HepG2 (cell line): Measurements from ENCODE around the gene NDUFB3. TPM values are rescaled to one million over a fixed set of nuclear protein-coding genes. Genes with fewer than 3 reads are reported as not detected.
A peak's percentile ranks its signal among the peaks of the same experiment; 100 is the strongest.

Experiments used
- DNMT1 ChIP-seq: sonication (generic); formaldehyde crosslinking; IDR thresholded peaks from 2 replicates; pipeline ENCODE4 v1.5.1; 2020; ENCODE audit warnings: mild to moderate bottlenecking, missing genetic modification reagents
- JUNB ChIP-seq: sonication (generic); formaldehyde crosslinking; IDR thresholded peaks from 2 replicates; pipeline ENCODE4 v1.8.0; 2022; ENCODE audit warnings: missing genetic modification reagents, mild to moderate bottlenecking, borderline replicate concordance
- KLF6 ChIP-seq: IDR thresholded peaks from 2 replicates; pipeline ENCODE4 v1.8.0; 2016; ENCODE audit warnings: missing biosample characterization, missing genetic modification reagents
- NFKB2 ChIP-seq: sonication (generic); formaldehyde crosslinking; IDR thresholded peaks from 2 replicates; pipeline ENCODE4 v1.4.0; 2020; ENCODE audit warnings: missing genetic modification reagents, borderline replicate concordance
- NONO ChIP-seq, 2 experiments: fragments of 450-650 bp in 1 of 2; sonication (generic) in 1 of 2; formaldehyde crosslinking in 1 of 2; IDR thresholded peaks in 1 of 2; conservative IDR thresholded peaks in 1 of 2; 2 replicates each; pipeline versions ENCODE4 v1.6.1 to v1.8.0; 2017 to 2022; ENCODE audit warnings: mild to moderate bottlenecking in 1 of 2, missing genetic modification reagents in 1 of 2, moderate library complexity in 1 of 2
- ZNF382 ChIP-seq: sonication (generic); formaldehyde crosslinking; IDR thresholded peaks from 2 replicates; pipeline ENCODE4 v1.5.0; 2020; ENCODE audit warnings: missing genetic modification reagents, mild to moderate bottlenecking, borderline replicate concordance
- ZNF598 ChIP-seq: sonication (generic); formaldehyde crosslinking; IDR thresholded peaks from 2 replicates; pipeline ENCODE4 v1.5.1; 2020; ENCODE audit warnings: mild to moderate bottlenecking, missing genetic modification reagents, borderline replicate concordance
- ZSCAN12 ChIP-seq: sonication (generic); formaldehyde crosslinking; IDR thresholded peaks from 2 replicates; pipeline ENCODE4 v1.9.0; 2021; ENCODE audit warnings: mild to moderate bottlenecking, missing genetic modification reagents
- polyA plus RNA-seq, 8 experiments: library from polyadenylated mRNA; depleted of rRNA in 3 of 8; stranded (reverse) in 7 of 8; unstranded in 1 of 8; fragments of >200 nt; fragmentation: Illumina TruSeq in 4 of 8; extraction: Trizol in 4 of 8; gene quantifications; 2 replicates each; pipeline versions ENCODE4 v1.2.1 to v1.2.3, GENCODE V29; 2011 to 2016; ENCODE audit warnings: low read depth in 4 of 8, missing spikeins in 1 of 8, mixed read lengths in 1 of 8; ENCODE audit not compliant: insufficient read depth in 1 of 8
- total RNA-seq, 5 experiments: library from RNA; depleted of rRNA; stranded (reverse); fragments of >200 nt; fragmentation: Illumina TruSeq; extraction: Trizol; gene quantifications; 2 replicates each; pipeline ENCODE4 v1.2.3, GENCODE V29; 2016; ENCODE audit warnings: low read depth in 1 of 5
- TF ChIP-seq, protein P1 (sequence below): sonication (generic); formaldehyde crosslinking; conservative IDR thresholded peaks from 2 replicates; pipeline ENCODE4 v1.4.0; 2020; ENCODE audit warnings: mild to moderate bottlenecking, missing genetic modification reagents, moderate library complexity
- TF ChIP-seq, protein P2 (sequence below), 2 experiments: sonication (generic) in 1 of 2; formaldehyde crosslinking in 1 of 2; IDR thresholded peaks; 2 replicates each; pipeline versions ENCODE4 v1.4.0 to v1.6.1; 2018 to 2020; ENCODE audit warnings: missing genetic modification reagents in 2 of 2, borderline replicate concordance in 1 of 2, low read depth in 1 of 2, mild to moderate bottlenecking in 1 of 2, missing biosample characterization in 1 of 2
- TF ChIP-seq, protein P3 (sequence below): sonication (generic); formaldehyde crosslinking; IDR thresholded peaks from 2 replicates; pipeline ENCODE4 v1.4.0; 2020; ENCODE audit warnings: low read depth, mild to moderate bottlenecking, missing genetic modification reagents
- TF ChIP-seq, protein P4 (sequence below): sonication (generic); formaldehyde crosslinking; IDR thresholded peaks from 2 replicates; pipeline ENCODE4 v1.5.0; 2020; ENCODE audit warnings: missing genetic modification reagents, mild to moderate bottlenecking, borderline replicate concordance
- TF ChIP-seq, protein P5 (sequence below): sonication (generic); formaldehyde crosslinking; IDR thresholded peaks from 2 replicates; pipeline ENCODE4 v1.4.0; 2020; ENCODE audit warnings: missing genetic modification reagents, borderline replicate concordance
- TF ChIP-seq, protein P6 (sequence below): sonication (generic); formaldehyde crosslinking; IDR thresholded peaks from 2 replicates; pipeline ENCODE4 v1.8.0; 2022; ENCODE audit warnings: missing genetic modification reagents, mild to moderate bottlenecking, moderate library complexity, borderline replicate concordance

The NDUFB3 gene
- total and polyA plus RNA-seq, 2 of the 13 experiments (the other 11 are each of a cell fraction or from before 2014, with no cell fraction given), result 50.7 to 159 TPM

DNA sequence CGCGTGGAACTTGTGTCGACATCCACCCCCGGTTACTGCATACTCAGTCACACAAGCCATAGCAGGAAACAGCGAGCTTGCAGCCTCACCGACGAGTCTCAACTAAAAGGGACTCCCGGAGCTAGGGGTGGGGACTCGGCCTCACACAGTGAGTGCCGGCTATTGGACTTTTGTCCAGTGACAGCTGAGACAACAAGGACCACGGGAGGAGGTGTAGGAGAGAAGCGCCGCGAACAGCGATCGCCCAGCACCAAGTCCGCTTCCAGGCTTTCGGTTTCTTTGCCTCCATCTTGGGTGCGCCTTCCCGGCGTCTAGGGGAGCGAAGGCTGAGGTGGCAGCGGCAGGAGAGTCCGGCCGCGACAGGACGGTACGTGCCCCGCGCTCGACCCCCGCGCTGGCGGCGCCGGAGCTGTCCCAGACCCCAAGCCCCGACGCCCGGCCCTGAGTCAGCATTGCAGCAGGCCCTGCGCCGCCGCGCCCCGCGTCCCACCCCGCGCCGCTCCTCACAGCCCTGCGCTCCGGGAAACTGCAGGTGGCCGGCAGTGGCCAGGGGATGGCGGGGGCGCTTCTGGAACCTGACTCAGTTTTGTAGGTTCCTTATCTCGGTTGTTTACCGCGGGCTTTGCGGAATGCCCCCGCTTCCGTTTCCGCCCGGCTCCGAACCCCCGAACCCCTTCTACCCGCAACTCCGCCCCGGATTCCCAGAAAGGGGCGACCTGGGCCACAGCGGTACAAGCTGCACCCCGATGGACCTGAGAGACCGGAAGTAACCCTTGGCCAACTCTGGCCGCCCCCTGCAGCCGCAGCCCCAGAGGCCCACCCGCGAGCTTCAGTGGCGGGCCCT, 44.5 kb downstream of the NDUFB3 start, which contains the start of gene CFLAR (continued):
- TF ChIP-seq NONO (IDR thresholded peaks at IDR 0.05) (no peak), NONO (CRISPR knock-in tag; conservative IDR thresholded peaks at IDR 0.05) (0 out of 2 replicates have a peak, but pooled peaks have one; percentile 29), DNMT1 (CRISPR knock-in tag) (peak; percentile 15; the same call in 1 of the 2 replicates), ZNF598 (CRISPR knock-in tag) (0 out of 2 replicates have a peak, but pooled peaks have one; percentile 20), JUNB (CRISPR knock-in tag) (no peak), NFKB2 (peak; percentile 97), ZSCAN12 (CRISPR knock-in tag) (0 out of 2 replicates have a peak, but pooled peaks have one; percentile 38), KLF6 (no peak; the same call in 1 of the 2 replicates), ZNF382 (CRISPR knock-in tag) (no peak)
- TF ChIP-seq, protein P1, sequence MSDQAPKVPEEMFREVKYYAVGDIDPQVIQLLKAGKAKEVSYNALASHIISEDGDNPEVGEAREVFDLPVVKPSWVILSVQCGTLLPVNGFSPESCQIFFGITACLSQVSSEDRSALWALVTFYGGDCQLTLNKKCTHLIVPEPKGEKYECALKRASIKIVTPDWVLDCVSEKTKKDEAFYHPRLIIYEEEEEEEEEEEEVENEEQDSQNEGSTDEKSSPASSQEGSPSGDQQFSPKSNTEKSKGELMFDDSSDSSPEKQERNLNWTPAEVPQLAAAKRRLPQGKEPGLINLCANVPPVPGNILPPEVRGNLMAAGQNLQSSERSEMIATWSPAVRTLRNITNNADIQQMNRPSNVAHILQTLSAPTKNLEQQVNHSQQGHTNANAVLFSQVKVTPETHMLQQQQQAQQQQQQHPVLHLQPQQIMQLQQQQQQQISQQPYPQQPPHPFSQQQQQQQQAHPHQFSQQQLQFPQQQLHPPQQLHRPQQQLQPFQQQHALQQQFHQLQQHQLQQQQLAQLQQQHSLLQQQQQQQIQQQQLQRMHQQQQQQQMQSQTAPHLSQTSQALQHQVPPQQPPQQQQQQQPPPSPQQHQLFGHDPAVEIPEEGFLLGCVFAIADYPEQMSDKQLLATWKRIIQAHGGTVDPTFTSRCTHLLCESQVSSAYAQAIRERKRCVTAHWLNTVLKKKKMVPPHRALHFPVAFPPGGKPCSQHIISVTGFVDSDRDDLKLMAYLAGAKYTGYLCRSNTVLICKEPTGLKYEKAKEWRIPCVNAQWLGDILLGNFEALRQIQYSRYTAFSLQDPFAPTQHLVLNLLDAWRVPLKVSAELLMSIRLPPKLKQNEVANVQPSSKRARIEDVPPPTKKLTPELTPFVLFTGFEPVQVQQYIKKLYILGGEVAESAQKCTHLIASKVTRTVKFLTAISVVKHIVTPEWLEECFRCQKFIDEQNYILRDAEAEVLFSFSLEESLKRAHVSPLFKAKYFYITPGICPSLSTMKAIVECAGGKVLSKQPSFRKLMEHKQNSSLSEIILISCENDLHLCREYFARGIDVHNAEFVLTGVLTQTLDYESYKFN (CRISPR knock-in tag), result peak; percentile 76
- TF ChIP-seq, protein P2, sequence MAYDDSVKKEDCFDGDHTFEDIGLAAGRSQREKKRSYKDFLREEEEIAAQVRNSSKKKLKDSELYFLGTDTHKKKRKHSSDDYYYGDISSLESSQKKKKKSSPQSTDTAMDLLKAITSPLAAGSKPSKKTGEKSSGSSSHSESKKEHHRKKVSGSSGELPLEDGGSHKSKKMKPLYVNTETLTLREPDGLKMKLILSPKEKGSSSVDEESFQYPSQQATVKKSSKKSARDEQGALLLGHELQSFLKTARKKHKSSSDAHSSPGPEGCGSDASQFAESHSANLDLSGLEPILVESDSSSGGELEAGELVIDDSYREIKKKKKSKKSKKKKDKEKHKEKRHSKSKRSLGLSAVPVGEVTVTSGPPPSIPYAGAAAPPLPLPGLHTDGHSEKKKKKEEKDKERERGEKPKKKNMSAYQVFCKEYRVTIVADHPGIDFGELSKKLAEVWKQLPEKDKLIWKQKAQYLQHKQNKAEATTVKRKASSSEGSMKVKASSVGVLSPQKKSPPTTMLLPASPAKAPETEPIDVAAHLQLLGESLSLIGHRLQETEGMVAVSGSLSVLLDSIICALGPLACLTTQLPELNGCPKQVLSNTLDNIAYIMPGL (CRISPR knock-in tag; IDR thresholded peaks at IDR 0.05; ENCODE audit: borderline replicate concordance in 1 of 2, low read depth in 1 of 2), result peak; percentile 87 to 91; a peak in 3 of 4 replicates
- TF ChIP-seq, protein P3, sequence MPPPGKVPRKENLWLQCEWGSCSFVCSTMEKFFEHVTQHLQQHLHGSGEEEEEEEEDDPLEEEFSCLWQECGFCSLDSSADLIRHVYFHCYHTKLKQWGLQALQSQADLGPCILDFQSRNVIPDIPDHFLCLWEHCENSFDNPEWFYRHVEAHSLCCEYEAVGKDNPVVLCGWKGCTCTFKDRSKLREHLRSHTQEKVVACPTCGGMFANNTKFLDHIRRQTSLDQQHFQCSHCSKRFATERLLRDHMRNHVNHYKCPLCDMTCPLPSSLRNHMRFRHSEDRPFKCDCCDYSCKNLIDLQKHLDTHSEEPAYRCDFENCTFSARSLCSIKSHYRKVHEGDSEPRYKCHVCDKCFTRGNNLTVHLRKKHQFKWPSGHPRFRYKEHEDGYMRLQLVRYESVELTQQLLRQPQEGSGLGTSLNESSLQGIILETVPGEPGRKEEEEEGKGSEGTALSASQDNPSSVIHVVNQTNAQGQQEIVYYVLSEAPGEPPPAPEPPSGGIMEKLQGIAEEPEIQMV (CRISPR knock-in tag), result peak; percentile 62; the same call in 1 of the 2 replicates
- TF ChIP-seq, protein P4, sequence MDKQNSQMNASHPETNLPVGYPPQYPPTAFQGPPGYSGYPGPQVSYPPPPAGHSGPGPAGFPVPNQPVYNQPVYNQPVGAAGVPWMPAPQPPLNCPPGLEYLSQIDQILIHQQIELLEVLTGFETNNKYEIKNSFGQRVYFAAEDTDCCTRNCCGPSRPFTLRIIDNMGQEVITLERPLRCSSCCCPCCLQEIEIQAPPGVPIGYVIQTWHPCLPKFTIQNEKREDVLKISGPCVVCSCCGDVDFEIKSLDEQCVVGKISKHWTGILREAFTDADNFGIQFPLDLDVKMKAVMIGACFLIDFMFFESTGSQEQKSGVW (CRISPR knock-in tag), result 0 out of 2 replicates have a peak, but pooled peaks have one; percentile 66
- TF ChIP-seq, protein P5, sequence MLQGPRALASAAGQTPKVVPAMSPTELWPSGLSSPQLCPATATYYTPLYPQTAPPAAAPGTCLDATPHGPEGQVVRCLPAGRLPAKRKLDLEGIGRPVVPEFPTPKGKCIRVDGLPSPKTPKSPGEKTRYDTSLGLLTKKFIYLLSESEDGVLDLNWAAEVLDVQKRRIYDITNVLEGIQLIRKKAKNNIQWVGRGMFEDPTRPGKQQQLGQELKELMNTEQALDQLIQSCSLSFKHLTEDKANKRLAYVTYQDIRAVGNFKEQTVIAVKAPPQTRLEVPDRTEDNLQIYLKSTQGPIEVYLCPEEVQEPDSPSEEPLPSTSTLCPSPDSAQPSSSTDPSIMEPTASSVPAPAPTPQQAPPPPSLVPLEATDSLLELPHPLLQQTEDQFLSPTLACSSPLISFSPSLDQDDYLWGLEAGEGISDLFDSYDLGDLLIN (CRISPR knock-in tag), result 0 out of 2 replicates have a peak, but pooled peaks have one; percentile 19
- TF ChIP-seq, protein P6, sequence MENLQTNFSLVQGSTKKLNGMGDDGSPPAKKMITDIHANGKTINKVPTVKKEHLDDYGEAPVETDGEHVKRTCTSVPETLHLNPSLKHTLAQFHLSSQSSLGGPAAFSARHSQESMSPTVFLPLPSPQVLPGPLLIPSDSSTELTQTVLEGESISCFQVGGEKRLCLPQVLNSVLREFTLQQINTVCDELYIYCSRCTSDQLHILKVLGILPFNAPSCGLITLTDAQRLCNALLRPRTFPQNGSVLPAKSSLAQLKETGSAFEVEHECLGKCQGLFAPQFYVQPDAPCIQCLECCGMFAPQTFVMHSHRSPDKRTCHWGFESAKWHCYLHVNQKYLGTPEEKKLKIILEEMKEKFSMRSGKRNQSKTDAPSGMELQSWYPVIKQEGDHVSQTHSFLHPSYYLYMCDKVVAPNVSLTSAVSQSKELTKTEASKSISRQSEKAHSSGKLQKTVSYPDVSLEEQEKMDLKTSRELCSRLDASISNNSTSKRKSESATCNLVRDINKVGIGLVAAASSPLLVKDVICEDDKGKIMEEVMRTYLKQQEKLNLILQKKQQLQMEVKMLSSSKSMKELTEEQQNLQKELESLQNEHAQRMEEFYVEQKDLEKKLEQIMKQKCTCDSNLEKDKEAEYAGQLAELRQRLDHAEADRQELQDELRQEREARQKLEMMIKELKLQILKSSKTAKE (CRISPR knock-in tag), result peak; percentile 22; the same call in 1 of the 2 replicates
